ENCODE data around the gene BCAS3.

DNA sequence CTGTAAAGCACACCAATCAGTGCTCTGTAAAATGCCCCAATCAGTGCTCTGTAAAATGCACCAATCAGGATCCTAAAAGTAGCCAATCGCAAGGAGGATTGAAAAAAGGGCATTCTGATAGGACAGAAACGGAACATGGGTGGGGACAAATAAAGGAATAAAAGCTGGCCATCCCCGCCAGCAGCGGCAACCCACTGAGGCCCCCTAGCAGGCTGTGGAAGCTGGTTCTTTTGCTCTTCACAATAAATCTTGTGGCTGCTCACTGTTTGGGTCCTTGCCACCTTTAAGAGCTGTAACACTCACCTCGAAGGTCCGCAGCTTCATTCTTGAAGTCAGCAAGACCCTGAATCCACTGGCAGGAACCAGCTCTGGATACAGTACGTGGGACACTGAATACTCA is 559.6 kb downstream of the BCAS3 start:
- TF ChIP-seq CTCF (IDR thresholded peaks at IDR 0.05; ENCODE audit: low read depth, low read length, missing input control): no peak
- no peak for TF ChIP-seq SP1 (IDR thresholded peaks at IDR 0.05)
- TF ChIP-seq NR2F2 (IDR thresholded peaks at IDR 0.05): no peak
- no peak for TF ChIP-seq JUND (IDR thresholded peaks at IDR 0.05)
- no peak for TF ChIP-seq GABPA (IDR thresholded peaks at IDR 0.05 in 1 of 2, conservative IDR thresholded peaks at IDR 0.05 in 1 of 2)
- TF ChIP-seq, protein P1, sequence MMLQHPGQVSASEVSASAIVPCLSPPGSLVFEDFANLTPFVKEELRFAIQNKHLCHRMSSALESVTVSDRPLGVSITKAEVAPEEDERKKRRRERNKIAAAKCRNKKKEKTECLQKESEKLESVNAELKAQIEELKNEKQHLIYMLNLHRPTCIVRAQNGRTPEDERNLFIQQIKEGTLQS (IDR thresholded peaks at IDR 0.05): no peak
- TF ChIP-seq RAD21 (IDR thresholded peaks at IDR 0.05): no peak
- no peak for TF ChIP-seq MAX (IDR thresholded peaks at IDR 0.05)
- no peak for TF ChIP-seq YY1 (IDR thresholded peaks at IDR 0.05)
- TF ChIP-seq, protein P2, sequence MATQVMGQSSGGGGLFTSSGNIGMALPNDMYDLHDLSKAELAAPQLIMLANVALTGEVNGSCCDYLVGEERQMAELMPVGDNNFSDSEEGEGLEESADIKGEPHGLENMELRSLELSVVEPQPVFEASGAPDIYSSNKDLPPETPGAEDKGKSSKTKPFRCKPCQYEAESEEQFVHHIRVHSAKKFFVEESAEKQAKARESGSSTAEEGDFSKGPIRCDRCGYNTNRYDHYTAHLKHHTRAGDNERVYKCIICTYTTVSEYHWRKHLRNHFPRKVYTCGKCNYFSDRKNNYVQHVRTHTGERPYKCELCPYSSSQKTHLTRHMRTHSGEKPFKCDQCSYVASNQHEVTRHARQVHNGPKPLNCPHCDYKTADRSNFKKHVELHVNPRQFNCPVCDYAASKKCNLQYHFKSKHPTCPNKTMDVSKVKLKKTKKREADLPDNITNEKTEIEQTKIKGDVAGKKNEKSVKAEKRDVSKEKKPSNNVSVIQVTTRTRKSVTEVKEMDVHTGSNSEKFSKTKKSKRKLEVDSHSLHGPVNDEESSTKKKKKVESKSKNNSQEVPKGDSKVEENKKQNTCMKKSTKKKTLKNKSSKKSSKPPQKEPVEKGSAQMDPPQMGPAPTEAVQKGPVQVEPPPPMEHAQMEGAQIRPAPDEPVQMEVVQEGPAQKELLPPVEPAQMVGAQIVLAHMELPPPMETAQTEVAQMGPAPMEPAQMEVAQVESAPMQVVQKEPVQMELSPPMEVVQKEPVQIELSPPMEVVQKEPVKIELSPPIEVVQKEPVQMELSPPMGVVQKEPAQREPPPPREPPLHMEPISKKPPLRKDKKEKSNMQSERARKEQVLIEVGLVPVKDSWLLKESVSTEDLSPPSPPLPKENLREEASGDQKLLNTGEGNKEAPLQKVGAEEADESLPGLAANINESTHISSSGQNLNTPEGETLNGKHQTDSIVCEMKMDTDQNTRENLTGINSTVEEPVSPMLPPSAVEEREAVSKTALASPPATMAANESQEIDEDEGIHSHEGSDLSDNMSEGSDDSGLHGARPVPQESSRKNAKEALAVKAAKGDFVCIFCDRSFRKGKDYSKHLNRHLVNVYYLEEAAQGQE (IDR thresholded peaks at IDR 0.05): no peak
- TF ChIP-seq FOXA1 (IDR thresholded peaks at IDR 0.05): no peak
- no peak for TF ChIP-seq ZBTB33 (IDR thresholded peaks at IDR 0.05)
- no peak for TF ChIP-seq TAF1 (conservative IDR thresholded peaks at IDR 0.05)
- TF ChIP-seq FOXA2 (IDR thresholded peaks at IDR 0.05): no peak
